22Rv1 (cell line): ENCODE measurements around the gene AQP1.

Source experiments
- H3K27ac ChIP-seq: fragments of 450-650 bp; 2 replicates; pipeline ENCODE4 v1.5.1; 2017
- CTCF ChIP-seq: fragments of 450-650 bp; IDR thresholded peaks from 2 replicates; pipeline ENCODE4 v1.5.1; 2017; ENCODE audit warnings: mild to moderate bottlenecking
- ZFX ChIP-seq: fragments of 450-650 bp; IDR thresholded peaks from 2 replicates; pipeline ENCODE4 v1.6.1; 2017; ENCODE audit warnings: antibody characterized with exemption, borderline replicate concordance

Gene AQP1

GRCh38 chr7:30881448-30881847, 30.2 kb upstream of the AQP1 start:
- no peak overlapping the region for H3K27ac ChIP-seq
- TF ChIP-seq ZFX (no peak), CTCF (no peak)

- TF ChIP-seq CTCF, result no peak
- no peak overlapping the region for H3K27ac ChIP-seq
Observed at GRCh38 chr7:30884881-30885280, 26.8 kb upstream of the AQP1 start.

- H3K27ac ChIP-seq, result no peak overlapping the region
- TF ChIP-seq ZFX, result no peak
- no peak for TF ChIP-seq CTCF
Observed at GRCh38 chr7:30886608-30887011, 25.0 kb upstream of the AQP1 start.

- TF ChIP-seq ZFX, result no peak
- no peak for TF ChIP-seq CTCF
- no peak overlapping the region for H3K27ac ChIP-seq
Observed at GRCh38 chr7:30887464-30887872, 24.2 kb upstream of the AQP1 start.

GRCh38 chr7:30888747-30889146, 22.9 kb upstream of the AQP1 start:
- no peak for TF ChIP-seq CTCF
- no peak for TF ChIP-seq ZFX

GRCh38 chr7:30890226-30890625, 21.4 kb upstream of the AQP1 start:
- TF ChIP-seq CTCF (no peak), ZFX (no peak)

More at GRCh38 chr7:30888747-30889146, 22.9 kb upstream of the AQP1 start:
- no peak overlapping the region for H3K27ac ChIP-seq

GRCh38 chr7:30893357-30893756, 18.3 kb upstream of the AQP1 start:
- no peak overlapping the region for H3K27ac ChIP-seq
- TF ChIP-seq CTCF, result no peak

More at GRCh38 chr7:30890226-30890625, 21.4 kb upstream of the AQP1 start:
- no peak overlapping the region for H3K27ac ChIP-seq
